HG03565 (cell line): ENCODE data around the gene ABI3.
"Not testable (repeated sequence)": the region's sequence is repeated elsewhere in the genome, so short reads cannot be mapped to it uniquely, and the experiment has no call there.

Source experiments
- ATAC-seq: cut with Tn5 transposase; IDR thresholded peaks from one replicate; pipeline ENCODE4 v1.9.1; 2021; ENCODE audit warnings: mild to moderate bottlenecking, moderate library complexity; ENCODE audit not compliant: unreplicated experiment

ABI3 gene

DNA sequence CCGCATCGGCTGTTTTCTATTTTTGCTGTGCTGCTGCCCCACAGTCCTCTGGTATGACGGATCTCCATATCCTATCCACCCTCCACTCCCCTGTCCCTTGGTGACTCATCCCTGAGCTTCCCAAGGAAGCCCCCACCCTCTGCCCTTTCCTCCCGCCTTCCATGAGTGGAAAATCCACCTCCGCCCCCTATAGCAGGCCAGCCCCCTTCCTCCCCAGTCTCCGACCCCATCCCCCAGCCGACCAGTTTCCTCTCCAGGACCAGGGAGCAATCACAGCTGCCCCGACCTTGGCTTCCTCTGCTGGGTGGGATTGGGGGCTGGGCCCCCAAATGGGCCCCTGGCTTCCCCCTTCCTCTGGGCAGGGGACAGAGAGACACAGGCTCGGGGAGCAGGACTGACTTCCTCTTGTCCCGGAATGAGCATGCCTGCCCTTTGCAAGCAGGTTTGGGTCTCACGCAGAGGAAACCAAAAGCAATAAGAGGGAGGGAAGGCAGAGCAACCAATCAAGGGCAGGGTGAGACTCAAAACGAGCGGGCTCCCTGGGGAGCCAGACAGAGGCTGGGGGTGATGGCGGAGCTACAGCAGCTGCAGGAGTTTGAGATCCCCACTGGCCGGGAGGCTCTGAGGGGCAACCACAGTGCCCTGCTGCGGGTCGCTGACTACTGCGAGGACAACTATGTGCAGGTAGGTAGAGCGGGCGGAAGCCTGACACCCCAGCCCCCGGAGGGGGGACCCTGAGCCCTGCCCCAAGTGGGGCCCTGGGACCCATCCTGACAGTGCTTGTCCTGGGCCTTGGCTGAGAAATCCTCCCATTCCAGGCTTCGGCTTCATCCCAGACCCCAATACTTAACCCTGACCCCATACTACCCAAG, at the start of gene ABI3, which contains the start of gene GNGT2:
ABI3 (plus strand) TSS at position 550 of the 872 bp plus-strand sequence; CDS start at position 568, 18 bp downstream.
GNGT2 (minus strand) TSS at position 417 of the 872 bp plus-strand sequence. CDS start 3,152 bp downstream, outside the sequence.
- peak; percentile 72 for ATAC-seq

GRCh38 chr17:49162866-49163265, 47.6 kb upstream of the ABI3 start:
- no peak for ATAC-seq

- no peak for ATAC-seq
These were observed 45.4 kb upstream of the ABI3 start for GRCh38 chr17:49165143-49165542.

DNA sequence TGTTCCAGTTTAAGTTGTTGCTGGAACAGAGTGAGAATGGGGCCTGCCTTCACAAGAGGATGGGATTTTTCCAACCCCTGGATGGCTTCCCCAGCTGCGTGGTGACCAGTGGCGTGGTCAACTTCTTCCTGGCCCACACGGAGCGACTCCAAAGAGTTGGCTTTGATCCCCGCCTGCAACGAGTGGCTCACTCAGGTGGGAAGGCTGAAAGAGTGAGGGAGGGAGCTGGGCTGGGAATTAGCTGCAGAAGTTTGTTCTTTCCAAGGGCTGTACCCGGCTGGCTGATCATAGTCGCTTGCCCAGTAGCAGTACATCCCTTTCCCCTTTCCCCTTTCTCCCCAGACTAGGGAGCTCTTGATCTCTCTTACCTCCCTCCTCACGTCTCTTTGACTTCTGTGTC, 41.8 kb upstream of the ABI3 start:
- no peak for ATAC-seq

DNA sequence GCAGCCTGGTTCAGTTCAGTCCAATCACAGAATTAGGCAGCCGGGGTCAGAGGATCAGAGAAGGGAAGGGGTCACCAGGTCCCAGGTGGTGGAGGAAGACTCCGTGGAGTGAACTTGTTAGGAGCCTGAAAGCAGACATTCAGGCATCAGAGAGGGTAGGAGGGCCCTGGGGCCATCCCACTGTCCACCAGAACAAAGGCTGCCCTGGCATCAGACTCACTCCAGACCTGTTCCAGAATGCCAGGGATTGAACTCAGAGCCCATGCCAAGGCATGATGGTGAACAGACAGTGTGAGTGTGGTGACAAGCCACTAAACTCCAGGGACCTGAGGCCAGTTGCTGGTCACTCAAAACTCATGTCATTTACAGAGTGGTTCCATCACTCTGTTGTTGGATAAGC, 40.3 kb upstream of the ABI3 start:
- no peak for ATAC-seq

DNA sequence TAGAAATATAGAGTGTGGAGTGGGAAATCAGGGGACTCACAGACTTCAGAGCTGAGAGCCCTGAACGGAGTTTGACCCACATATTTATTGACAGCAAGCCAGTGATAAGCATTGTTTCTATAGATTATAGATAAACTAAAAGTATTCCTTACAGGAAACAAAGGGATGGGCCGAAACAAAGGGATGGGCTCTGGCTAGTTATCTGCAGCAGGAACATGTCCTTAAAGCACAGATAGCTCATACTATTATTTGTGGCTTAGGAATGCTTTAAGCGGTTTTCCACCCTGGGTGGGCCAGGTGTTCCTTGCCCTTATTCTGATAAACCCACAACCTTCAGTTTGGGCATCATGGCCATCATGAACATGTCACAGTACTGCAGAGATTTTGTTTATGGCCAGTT, 39.8 kb upstream of the ABI3 start:
- not testable (repeated sequence) for ATAC-seq

DNA sequence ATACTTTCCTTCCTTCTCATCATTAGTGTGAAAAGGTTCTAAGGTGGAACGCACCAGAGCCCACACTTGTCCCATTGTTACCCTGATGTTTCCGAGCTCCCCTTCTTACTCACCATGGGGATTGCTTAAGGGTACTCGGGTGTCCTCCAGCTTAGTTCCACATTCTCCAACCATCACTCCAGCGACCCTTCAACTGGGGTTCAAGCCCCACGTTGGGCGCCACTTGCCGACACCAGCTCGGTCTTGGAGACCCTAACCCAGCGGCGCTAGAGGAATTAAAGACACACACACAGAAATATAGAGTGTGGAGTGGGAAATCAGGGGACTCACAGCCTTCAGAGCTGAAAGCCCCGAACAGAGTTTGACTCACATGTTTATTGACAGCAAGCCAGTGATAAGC, 34.5 kb upstream of the ABI3 start:
- ATAC-seq = not testable (repeated sequence)

- ATAC-seq = no peak
These were observed 30.2 kb upstream of the ABI3 start for GRCh38 chr17:49180303-49180702.

- no peak for ATAC-seq
These were observed 29.4 kb upstream of the ABI3 start for GRCh38 chr17:49180998-49181635.

DNA sequence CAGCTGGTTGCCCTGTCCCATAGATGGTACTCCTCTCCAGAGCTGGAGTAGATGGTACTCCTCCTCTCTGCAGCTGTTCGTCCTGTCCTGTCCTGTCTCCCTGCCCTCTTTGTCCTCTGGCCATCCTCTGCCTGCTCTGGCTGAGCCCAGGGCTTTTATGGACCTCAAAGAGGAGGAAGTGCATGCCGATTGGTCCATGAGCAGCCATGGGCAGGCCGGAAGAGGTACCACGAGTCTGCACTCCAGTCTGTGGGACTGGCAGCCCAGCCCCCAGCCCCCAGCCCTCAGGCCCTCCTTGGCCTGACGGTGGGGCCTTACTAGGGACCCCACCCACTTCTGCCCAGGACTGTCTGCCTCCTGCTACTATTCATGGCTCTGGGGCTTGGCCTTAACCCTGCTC, 27.2 kb upstream of the ABI3 start:
- ATAC-seq = no peak

DNA sequence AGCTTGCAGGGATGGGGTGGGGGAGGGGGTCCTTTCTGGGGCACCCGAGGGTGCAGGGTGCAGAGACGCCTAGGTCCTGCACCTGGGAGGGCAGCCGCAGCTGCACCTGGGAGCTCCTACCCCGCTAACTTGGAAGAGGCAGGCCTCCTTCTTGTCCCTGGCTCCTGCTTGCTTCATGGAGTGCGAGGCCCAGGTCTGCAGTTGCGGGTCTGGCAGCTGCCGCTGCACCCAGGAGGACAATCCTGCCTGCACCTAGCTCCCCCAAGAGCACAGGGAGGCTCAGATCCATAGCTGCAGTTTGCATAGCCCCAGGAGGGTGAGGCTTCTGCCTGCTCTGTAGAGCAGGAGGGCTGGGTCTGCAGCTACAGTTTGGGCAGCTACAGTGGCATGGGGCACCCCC, 26.7 kb upstream of the ABI3 start:
- no peak for ATAC-seq

DNA sequence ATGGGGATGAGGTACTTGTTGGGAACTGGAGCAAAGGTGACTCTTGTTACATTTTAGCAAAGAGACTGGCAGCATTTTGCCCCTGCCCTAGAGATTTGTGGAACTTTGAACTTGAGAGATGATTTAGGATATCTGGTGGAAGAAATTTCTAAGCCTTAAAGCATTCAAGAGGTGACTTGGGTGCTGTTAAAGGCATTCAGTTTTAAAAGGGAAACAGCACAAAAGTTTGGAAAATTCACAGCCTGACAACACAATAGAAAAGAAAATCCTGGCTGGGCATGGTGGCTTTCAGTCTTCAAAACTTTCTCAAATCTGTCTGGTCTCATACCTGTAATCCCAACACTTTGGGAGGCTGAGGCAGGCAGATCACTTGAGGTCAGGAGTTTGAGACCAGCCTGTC, 26.0 kb upstream of the ABI3 start:
- ATAC-seq = not testable (repeated sequence)

- not testable (repeated sequence) for ATAC-seq
These were observed 25.1 kb upstream of the ABI3 start for GRCh38 chr17:49185381-49185780.

DNA sequence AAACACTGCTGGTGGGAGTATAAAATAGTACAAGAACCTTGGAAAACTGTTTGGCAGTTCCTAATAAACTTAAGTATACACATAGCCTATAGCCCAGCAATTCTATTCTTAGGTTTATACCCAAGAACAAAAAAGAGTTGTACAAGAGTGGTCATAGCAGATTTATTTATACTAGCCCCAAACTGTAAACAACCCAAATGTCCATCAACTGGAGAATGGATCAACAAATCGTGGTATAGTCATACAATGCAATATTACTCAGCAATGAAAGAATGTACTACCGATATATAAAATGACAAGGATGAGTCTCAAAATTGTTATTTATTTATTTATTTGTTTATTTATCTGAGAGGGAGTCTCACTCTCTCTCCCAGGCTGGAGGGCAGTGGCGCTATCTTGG, 23.2 kb upstream of the ABI3 start:
- ATAC-seq = no peak

DNA sequence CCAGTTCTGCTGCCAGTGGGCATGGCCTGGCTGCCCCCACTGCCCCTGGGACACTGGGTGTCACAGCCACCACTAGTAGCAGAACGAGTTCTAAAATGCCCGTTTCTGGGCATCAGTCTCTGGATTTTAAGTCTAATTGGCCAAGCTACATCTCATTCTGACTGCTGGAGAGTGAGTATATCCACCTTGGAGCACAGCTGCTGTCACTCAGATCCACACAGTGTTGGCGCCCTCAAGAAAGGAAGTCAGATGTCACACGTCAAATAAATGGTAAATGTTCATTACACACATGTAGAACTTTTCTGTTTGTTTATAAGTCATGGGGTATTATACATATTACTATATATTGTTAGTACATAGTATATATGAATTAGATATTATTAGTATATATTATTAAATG, 19.6 kb upstream of the ABI3 start:
- no peak for ATAC-seq

DNA sequence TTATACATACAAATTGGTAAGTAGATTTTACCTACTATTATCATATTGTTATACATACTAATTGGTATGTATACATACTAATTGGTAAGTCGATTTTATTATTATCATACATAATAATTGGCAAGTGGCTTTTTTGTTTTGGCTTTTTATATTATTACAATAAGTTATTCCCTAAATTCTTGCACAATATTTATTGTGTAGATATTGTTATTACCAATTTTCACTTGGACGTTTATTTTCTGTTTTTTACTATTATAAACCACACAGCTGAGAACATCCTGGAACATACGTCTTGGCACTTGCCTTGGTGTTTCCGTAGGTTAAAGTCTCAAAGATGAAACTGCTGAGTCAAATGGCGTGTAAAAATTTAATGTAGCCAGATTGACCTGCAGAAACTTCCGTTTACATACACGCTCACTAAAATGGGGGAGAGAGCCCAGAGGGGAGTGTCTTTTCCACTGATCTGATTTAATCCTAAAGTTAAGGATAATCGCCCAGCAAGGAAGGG, 19.0 kb upstream of the ABI3 start:
- peak; percentile 3 for ATAC-seq

DNA sequence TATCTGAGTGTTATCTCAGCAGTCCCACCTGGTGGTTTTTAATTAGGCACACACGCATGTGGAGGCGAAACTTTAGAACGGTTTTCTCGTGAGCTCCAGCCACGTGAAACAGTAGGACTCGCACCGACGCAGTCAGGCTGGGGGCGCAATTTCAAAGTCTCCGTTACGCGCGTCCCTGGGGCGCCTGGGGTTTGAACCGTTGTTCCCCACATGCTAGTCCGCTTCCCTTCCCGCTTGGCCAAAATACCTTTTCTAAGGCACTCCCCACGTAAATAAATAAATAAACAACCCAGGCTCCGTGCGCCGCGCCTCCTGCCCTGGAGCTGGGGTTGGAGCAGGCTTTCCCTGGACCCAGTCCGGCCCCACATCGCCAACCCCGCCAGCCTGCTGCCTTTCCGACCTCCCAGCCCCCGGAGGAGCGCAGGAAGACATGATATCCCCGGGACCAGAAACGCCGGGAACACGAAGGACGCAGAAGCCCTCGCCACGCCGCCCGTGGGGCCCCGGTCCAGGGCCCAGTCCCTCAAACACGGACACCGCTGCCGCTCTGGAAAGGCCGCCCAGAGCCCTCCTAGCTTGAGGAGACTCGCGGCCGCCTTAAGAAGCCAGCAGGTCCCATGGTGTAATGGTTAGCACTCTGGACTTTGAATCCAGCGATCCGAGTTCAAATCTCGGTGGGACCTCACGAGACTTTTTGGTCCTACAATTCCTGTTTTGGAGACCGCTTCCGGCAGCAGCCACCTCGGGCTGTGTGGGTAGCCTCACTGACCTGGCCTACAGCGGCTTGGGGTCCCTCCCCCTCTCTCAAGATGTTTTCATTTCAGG, 18.4 kb upstream of the ABI3 start:
- peak; percentile 26 for ATAC-seq

DNA sequence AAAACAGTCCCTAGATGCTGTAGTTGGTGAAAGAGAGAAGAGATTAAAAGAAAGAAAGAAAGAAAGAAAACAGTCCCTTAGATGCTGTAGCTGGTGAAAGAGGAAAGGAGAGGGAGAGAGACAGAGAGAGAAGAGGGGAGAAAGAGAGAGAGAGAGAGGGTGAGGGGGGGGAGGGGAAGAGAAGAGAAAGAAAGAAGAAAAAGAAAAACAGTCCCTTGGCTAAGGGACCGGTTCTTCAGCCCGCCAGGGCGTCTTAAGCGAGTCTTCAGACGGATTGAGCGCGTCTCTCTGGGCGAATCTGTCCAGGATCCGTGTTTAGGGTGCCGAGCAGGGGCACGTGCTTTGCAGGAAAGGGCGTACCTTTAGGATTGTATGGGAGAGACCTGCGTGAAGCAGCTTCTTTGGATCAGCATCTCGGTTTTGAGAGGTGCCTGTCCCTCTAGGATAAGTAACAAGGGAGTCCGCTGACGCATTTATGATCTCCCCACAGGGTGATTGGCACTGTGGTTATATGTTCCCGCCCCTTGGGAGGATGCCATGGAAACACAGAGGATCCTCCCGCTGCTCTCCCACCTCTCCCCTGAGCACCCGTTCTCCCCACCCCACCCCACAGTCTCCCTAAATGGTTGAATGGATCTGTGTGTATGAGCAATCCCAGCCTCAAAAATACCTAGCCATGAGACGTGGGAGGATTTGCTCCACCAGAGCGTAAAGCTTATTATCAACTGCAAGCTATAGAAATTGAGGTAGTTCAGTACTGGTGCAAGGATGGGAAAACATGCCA, 16.8 kb upstream of the ABI3 start:
- ATAC-seq = no peak

DNA sequence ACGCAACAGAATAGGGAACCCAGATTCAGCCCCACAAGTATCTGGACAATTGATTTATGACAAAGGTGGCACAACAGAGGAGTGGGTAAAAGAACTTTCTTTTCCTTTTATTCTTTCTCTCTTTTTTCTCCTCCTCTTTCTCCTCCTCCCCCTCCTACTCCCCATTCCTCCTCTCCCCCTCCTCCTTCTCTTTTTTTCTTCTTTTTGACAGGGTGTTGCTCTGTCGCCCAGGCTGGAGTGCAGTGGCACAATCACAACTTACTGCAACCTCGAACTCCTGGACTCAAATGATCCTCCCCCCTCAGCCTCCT, 16.3 kb upstream of the ABI3 start:
- ATAC-seq = no peak

GRCh38 chr17:49195751-49196150, 14.8 kb upstream of the ABI3 start:
- no peak for ATAC-seq

- no peak for ATAC-seq
These were observed 14.0 kb upstream of the ABI3 start for GRCh38 chr17:49196520-49196919.
